Stimulated activated CD8-positive, alpha-beta memory T cell treated with anti-CD3 and anti-CD28 coated beads, Interleukin-2, amount 100 ng/mL, for 1 hour (primary cell): ENCODE data around the gene PNMA5.

Source experiments
- DNase-seq, 2 donors: peaks; one replicate each; pipeline ENCODE4 v3.0.0-alpha.2; 2020; ENCODE audit warnings: low read depth in 2 of 2

PNMA5 gene

GRCh38 chrX:152958524-152959465, 35.1 kb downstream of the PNMA5 start:
- peak; percentile 74 to 85 for DNase-seq

- no peak for DNase-seq
Observed at GRCh38 chrX:152958047-152958446, 35.9 kb downstream of the PNMA5 start.

GRCh38 chrX:152950786-152951185, 43.1 kb downstream of the PNMA5 start:
- DNase-seq, result no peak

GRCh38 chrX:152949114-152949513, 44.8 kb downstream of the PNMA5 start:
- no peak for DNase-seq

- no peak for DNase-seq
Observed at GRCh38 chrX:152946681-152947080, 47.2 kb downstream of the PNMA5 start.

- no peak for DNase-seq
Observed at GRCh38 chrX:152945021-152945979, 48.6 kb downstream of the PNMA5 start.

GRCh38 chrX:152943826-152944225, 50.1 kb downstream of the PNMA5 start:
- DNase-seq, result no peak

GRCh38 chrX:152942077-152942442, 51.9 kb downstream of the PNMA5 start:
- DNase-seq, result no peak

GRCh38 chrX:152941328-152942076, 52.4 kb downstream of the PNMA5 start:
- DNase-seq, result peak; percentile 75 to 81
